ENCODE data around the gene LBP.

DNA sequence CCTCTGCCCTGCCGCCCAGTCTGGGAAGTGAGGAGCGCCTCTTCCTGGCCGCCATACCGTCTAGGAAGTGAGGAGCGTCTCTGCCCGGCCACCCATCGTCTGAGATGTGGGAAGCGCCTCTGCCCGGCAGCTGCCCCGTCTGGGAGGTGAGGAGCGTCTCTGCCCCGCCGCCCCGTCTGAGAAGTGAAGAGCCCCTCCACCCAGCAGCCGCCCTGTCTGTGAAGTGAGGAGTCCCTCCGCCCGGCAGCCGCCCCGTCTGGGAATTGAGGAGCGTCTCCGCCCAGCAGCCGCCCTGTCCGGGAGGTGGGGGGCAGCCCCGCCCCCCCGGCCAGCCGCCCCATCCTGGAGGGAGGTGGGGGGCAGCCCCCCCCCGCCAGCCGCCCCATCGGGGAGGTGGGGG is 61.0 kb downstream of the LBP start:
- TF ChIP-seq POLR2A (IDR thresholded peaks at IDR 0.05) (no peak), CTCF (IDR thresholded peaks at IDR 0.05 in 8 of 11, conservative IDR thresholded peaks at IDR 0.05 in 3 of 11) (no peak), POLR2AphosphoS5 (IDR thresholded peaks at IDR 0.05) (no peak)

All from spleen (tissue), 7 donors.